Measurements from ENCODE around the gene TSFM.

DNA sequence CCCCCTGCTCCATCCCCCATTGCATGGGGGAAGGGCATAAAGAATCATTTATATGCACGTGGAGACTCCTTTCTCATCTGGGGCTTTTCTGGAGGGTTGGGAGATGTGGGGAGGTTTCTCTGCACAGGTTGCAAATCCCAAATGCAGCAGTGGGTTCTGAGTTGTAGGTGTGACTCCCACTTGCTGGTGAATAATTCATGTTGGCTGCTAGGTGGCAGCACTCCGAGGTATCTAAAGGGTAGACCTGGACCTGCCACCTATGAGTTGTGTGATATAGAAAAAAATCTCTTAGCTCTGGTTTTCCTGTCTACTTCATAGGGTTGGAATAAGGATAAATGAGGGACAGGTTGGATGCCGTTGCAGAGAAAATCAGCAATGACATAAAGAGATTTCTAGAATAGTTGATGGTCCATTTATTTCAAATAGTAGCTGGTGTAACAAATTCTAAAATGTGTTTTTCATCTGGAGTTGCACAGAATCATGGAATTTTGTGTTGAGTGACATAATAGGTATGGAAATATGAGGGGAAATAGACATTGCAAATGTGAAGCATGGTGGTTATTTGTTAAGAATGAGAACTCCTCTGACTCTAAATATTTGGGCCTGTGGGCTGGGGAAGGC is 23.1 kb upstream of the TSFM start:
- TF ChIP-seq, protein P1, sequence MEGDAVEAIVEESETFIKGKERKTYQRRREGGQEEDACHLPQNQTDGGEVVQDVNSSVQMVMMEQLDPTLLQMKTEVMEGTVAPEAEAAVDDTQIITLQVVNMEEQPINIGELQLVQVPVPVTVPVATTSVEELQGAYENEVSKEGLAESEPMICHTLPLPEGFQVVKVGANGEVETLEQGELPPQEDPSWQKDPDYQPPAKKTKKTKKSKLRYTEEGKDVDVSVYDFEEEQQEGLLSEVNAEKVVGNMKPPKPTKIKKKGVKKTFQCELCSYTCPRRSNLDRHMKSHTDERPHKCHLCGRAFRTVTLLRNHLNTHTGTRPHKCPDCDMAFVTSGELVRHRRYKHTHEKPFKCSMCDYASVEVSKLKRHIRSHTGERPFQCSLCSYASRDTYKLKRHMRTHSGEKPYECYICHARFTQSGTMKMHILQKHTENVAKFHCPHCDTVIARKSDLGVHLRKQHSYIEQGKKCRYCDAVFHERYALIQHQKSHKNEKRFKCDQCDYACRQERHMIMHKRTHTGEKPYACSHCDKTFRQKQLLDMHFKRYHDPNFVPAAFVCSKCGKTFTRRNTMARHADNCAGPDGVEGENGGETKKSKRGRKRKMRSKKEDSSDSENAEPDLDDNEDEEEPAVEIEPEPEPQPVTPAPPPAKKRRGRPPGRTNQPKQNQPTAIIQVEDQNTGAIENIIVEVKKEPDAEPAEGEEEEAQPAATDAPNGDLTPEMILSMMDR (IDR thresholded peaks at IDR 0.05; ENCODE audit: low read length): peak; percentile 60
- no peak for TF ChIP-seq EZH2phosphoT487 (IDR thresholded peaks at IDR 0.05; ENCODE audit: low read length)

Data from MM.1S (cell line).